ENCODE measurements around the gene ITPA. TPM values are rescaled to one million over a fixed set of nuclear protein-coding genes. Genes with fewer than 3 reads are reported as not detected.

ITPA gene
- total and polyA plus RNA-seq, 10 of the 15 experiments (the other 5 are each of a cell fraction or from before 2014, with no cell fraction given), result 5.5 to 124 (median 66.3) TPM

DNA sequence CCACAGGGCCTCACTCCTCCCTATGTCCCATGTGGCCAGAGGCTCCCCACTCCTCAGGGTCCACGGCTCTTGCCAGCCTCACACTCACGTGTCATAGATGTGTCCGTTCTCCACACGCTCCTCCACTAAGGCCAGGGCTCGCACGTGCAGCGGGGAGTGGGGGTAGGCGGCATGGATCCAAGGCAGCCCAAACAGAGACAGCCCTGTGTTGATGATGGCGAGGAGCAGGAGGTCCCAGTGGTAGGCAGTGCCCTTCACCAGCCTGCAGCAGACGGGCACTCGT, 19.4 kb downstream of the ITPA start:
- Histone ChIP-seq H3K4me1 (ENCODE audit: control insufficient read depth, insufficient read depth, low read length) (no peaks in the 10 kb centered on the region; the same call in 1 of the 2 replicates), H3K9ac (ENCODE audit: control insufficient read depth, insufficient read depth, low read length) (no peak overlapping the region), H3K36me3 (ENCODE audit: control insufficient read depth in 2 of 2, insufficient read depth in 2 of 2, low read length in 1 of 2) (no peaks in the 10 kb centered on the region; a peak in 1 of 4 replicates), H4K20me1 (ENCODE audit: control insufficient read depth, insufficient read depth) (no peaks in the 10 kb centered on the region), H2AFZ (ENCODE audit: control insufficient read depth, low read depth, low read length) (no peak overlapping the region), H3K27me3 (replicated peaks in 1 of 2; ENCODE audit: control insufficient read depth in 2 of 2, insufficient read depth in 2 of 2, low read length in 1 of 2) (no peaks in the 10 kb centered on the region), H3K9me3 (replicated peaks; ENCODE audit: control insufficient read depth, insufficient read depth, low read length) (no peaks in the 10 kb centered on the region), H3K4me3 (no peak overlapping the region), H3K27ac (ENCODE audit: control insufficient read depth, insufficient read depth) (no peak overlapping the region), H3K79me2 (ENCODE audit: control insufficient read depth, insufficient read depth, low read length) (no peaks in the 10 kb centered on the region), H3K4me2 (ENCODE audit: control insufficient read depth, insufficient read depth) (no peak overlapping the region)
- in situ Hi-C loops (cut with MboI) (no loop called here), intact Hi-C loops (cut with micrococcal nuclease; ENCODE audit: unreplicated experiment) (no loop called here)
- no TSS peak for BruUV-seq (replicated peaks)
- TF ChIP-seq PAX8 (IDR thresholded peaks at IDR 0.05) (no peak), ZBTB4 (CRISPR knock-in tag; IDR thresholded peaks at IDR 0.05) (no peak), TCF12 (IDR thresholded peaks at IDR 0.05; ENCODE audit: low read depth, low read length) (no peak)
- no peak for ATAC-seq
- ChIA-PET POLR2A (no interaction called here), CTCF (no interaction called here), SMC1A (ENCODE audit: uncharacterized antibody, unreplicated experiment) (no interaction called here), RAD21 (ENCODE audit: unreplicated experiment) (no interaction called here)
- no peak for DNase-seq (ENCODE audit: low read depth, low spot score)
- no peak for FAIRE-seq
- 83% methylated on average over 11 of the region's 11 CpGs for WGBS (ENCODE audit: insufficient coverage, insufficient replicate concordance, low lambda C conversion rate, missing lambda C conversion rate)

DNA sequence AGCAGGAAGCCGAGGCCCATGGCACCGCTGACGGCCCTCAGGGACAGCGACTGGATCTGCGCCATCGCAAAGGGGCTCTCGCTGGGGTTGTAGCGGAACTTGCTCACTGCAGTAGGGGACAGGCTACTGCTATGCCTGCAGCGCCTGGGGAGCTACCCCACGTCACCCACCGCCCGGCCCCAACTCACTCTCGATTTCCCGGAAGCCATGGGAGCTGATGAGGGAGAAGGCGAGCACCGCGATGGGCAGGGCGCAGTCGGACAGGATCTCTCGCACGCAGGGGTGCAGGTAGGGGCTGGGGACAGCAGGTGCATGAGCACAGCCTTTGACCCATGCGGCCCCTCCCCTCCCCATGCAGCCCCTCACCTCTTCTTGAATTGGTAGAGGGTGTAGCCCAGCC, 19.9 kb downstream of the ITPA start:
- no peaks in the 10 kb centered on the region for H3K27me3 ChIP-seq (replicated peaks in 1 of 2; ENCODE audit: control insufficient read depth in 2 of 2, insufficient read depth in 2 of 2, low read length in 1 of 2)
- DNase-seq (ENCODE audit: low read depth, low spot score), result no peak
- no peaks in the 10 kb centered on the region for H4K20me1 ChIP-seq (ENCODE audit: control insufficient read depth, insufficient read depth)
- ChIA-PET SMC1A (ENCODE audit: uncharacterized antibody, unreplicated experiment) (no interaction called here), RAD21 (ENCODE audit: unreplicated experiment) (no interaction called here), POLR2A (no interaction called here), CTCF (no interaction called here)
- H3K9me3 ChIP-seq (replicated peaks; ENCODE audit: control insufficient read depth, insufficient read depth, low read length), result no peaks in the 10 kb centered on the region
- no peak overlapping the region for H3K9ac ChIP-seq (ENCODE audit: control insufficient read depth, insufficient read depth, low read length)
- in situ Hi-C loops (cut with MboI), result no loop called here
- 85% methylated on average over 19 of the region's 22 CpGs for WGBS (ENCODE audit: insufficient coverage, insufficient replicate concordance, low lambda C conversion rate, missing lambda C conversion rate)
- no peaks in the 10 kb centered on the region; a peak in 1 of 4 replicates for H3K36me3 ChIP-seq (ENCODE audit: control insufficient read depth in 2 of 2, insufficient read depth in 2 of 2, low read length in 1 of 2)
- intact Hi-C loops (cut with micrococcal nuclease; ENCODE audit: unreplicated experiment), result no loop called here
- TF ChIP-seq CTCF (IDR thresholded peaks at IDR 0.05 in 2 of 3, conservative IDR thresholded peaks at IDR 0.05 in 1 of 3; ENCODE audit: control insufficient read depth in 2 of 3, extremely low read depth in 1 of 3, insufficient read depth in 1 of 3, low read depth in 3 of 3, low read length in 3 of 3) (no peak), BCL3 (IDR thresholded peaks at IDR 0.05; ENCODE audit: borderline replicate concordance, insufficient read depth, low read depth, low read length, poor library complexity, severe bottlenecking) (peak; percentile 32)
- no peak for ATAC-seq
- no peaks in the 10 kb centered on the region for H3K79me2 ChIP-seq (ENCODE audit: control insufficient read depth, insufficient read depth, low read length)
- H3K4me2 ChIP-seq (ENCODE audit: control insufficient read depth, insufficient read depth), result no peak overlapping the region
- BruUV-seq (replicated peaks), result no TSS peak
- H2AFZ ChIP-seq (ENCODE audit: control insufficient read depth, low read depth, low read length), result no peak overlapping the region
- H3K4me3 ChIP-seq, result no peak overlapping the region
- no peaks in the 10 kb centered on the region for H3K4me1 ChIP-seq (ENCODE audit: control insufficient read depth, insufficient read depth, low read length)
- FAIRE-seq, result no peak
- no peak overlapping the region for H3K27ac ChIP-seq (ENCODE audit: control insufficient read depth, insufficient read depth)
